Sigmoid colon (tissue), 7 donors: ENCODE results near the gene MMP25. TPM values are rescaled to one million over a fixed set of nuclear protein-coding genes. Genes with fewer than 3 reads are reported as not detected.
A peak's percentile ranks its signal among the peaks of the same experiment; 100 is the strongest.

Source experiments
- DNase-seq: peaks from one replicate; pipeline ENCODE4 v3.0.0-alpha.2; 2019
- H3K27ac ChIP-seq, 4 donors: fragments of 200-600 bp; sonication (generic); one replicate each; pipeline ENCODE4 v1.5.1; 2016 to 2019; ENCODE audit warnings: mild to moderate bottlenecking in 1 of 4
- H3K27me3 ChIP-seq, 3 donors: fragments of 200-600 bp; sonication (generic); one replicate each; pipeline ENCODE4 v1.5.1; 2019; ENCODE audit warnings: mild to moderate bottlenecking in 1 of 3
- H3K36me3 ChIP-seq, 4 donors: fragments of 200-600 bp; sonication (generic); one replicate each; pipeline ENCODE4 v1.5.1; 2016 to 2019
- H3K4me1 ChIP-seq, 4 donors: fragments of 200-600 bp; sonication (generic); one replicate each; pipeline ENCODE4 v1.5.1; 2017 to 2019
- H3K4me3 ChIP-seq, 4 donors: fragments of 200-600 bp; sonication (generic); one replicate each; pipeline ENCODE4 v1.5.1; 2017 to 2019; ENCODE audit warnings: mild to moderate bottlenecking in 2 of 4, moderate library complexity in 1 of 4
- H3K9me3 ChIP-seq, 4 donors: fragments of 200-600 bp in 3 of 4; sonication (generic) in 3 of 4; one replicate each; pipeline versions ENCODE4 v1.5.1 to v1.6.1; 2013 to 2019
- EP300 ChIP-seq, 4 donors: sonication (generic); formaldehyde crosslinking; IDR thresholded peaks; one replicate each; pipeline ENCODE4 v1.6.1; 2017; ENCODE audit warnings: antibody characterized with exemption in 4 of 4
- POLR2A ChIP-seq, 2 donors: fragments of 450-650 bp; IDR thresholded peaks; one replicate each; pipeline ENCODE4 v1.6.1; 2016; ENCODE audit warnings: antibody characterized with exemption in 2 of 2, mild to moderate bottlenecking in 2 of 2, moderate library complexity in 2 of 2
- POLR2AphosphoS5 ChIP-seq, 4 donors: sonication (generic); formaldehyde crosslinking; IDR thresholded peaks; one replicate each; pipeline ENCODE4 v1.6.1; 2017; ENCODE audit warnings: antibody characterized with exemption in 4 of 4
- WGBS, 2 donors: extraction: QIAGEN DNeasy Blood & Tissue Kit; methylation state at CpG; one replicate each; pipeline ENCODE4 v1.1.7; 2013; 5-methylcytosine and 5-hydroxymethylcytosine counted together
- intact Hi-C: fragments of 100-400 bp; cut with DNase I; formaldehyde crosslinking; loops from one replicate; pipeline ENCODE4 v1.15.1; 2023
- polyA plus RNA-seq, 3 donors: library from polyadenylated mRNA; stranded (reverse); fragments of 200-250 nt; gene quantifications; one replicate each; pipeline ENCODE4 v1.2.3, GENCODE V29; 2013
- total RNA-seq, 4 donors: library from RNA; depleted of rRNA; stranded (reverse); fragments of >200 nt; gene quantifications; one replicate each; pipeline ENCODE4 v1.1.0, GENCODE V29; 2016
- TF ChIP-seq, protein P1 (sequence below), 4 experiments: fragments of 450-650 bp in 3 of 4; fragments of 200-600 bp in 1 of 4; IDR thresholded peaks; one replicate each; pipeline ENCODE4 v1.5.1; 2016 to 2019; ENCODE audit warnings: antibody characterized with exemption in 4 of 4, mild to moderate bottlenecking in 3 of 4, moderate library complexity in 2 of 4
- donor health status: healthy with polysubstance abuse.
- donor health status: Bipolar disorder and iron deficiency.
- donor health status: healthy.

MMP25 gene
- total and polyA plus RNA-seq, 7 donors = under 0.01 to 3.7 (median 1.1) TPM; not detected in 1

GRCh38 chr16:3085868-3086595, 39.7 kb downstream of the MMP25 start:
- 73 to 82% methylated on average over 17 of the region's 17 CpGs for WGBS, 2 donors
- Histone ChIP-seq H3K36me3 (no peaks in the 10 kb centered on the region), H3K27ac (no peak overlapping the region), H3K4me1 (no peaks in the 10 kb centered on the region), H3K9me3 (no peaks in the 10 kb centered on the region), H3K27me3 (no peaks in the 10 kb centered on the region), H3K4me3 (peak overlapping the region in 3 of 4 donors; percentile 17 to 33 (median 19))
- no peak for DNase-seq
- intact Hi-C loops = no loop called here
- TF ChIP-seq EP300 (IDR thresholded peaks at IDR 0.05) (no peak), POLR2A (IDR thresholded peaks at IDR 0.05) (no peak), POLR2AphosphoS5 (IDR thresholded peaks at IDR 0.05) (no peak)
- TF ChIP-seq, protein P1, sequence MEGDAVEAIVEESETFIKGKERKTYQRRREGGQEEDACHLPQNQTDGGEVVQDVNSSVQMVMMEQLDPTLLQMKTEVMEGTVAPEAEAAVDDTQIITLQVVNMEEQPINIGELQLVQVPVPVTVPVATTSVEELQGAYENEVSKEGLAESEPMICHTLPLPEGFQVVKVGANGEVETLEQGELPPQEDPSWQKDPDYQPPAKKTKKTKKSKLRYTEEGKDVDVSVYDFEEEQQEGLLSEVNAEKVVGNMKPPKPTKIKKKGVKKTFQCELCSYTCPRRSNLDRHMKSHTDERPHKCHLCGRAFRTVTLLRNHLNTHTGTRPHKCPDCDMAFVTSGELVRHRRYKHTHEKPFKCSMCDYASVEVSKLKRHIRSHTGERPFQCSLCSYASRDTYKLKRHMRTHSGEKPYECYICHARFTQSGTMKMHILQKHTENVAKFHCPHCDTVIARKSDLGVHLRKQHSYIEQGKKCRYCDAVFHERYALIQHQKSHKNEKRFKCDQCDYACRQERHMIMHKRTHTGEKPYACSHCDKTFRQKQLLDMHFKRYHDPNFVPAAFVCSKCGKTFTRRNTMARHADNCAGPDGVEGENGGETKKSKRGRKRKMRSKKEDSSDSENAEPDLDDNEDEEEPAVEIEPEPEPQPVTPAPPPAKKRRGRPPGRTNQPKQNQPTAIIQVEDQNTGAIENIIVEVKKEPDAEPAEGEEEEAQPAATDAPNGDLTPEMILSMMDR (IDR thresholded peaks at IDR 0.05) = no peak

DNA sequence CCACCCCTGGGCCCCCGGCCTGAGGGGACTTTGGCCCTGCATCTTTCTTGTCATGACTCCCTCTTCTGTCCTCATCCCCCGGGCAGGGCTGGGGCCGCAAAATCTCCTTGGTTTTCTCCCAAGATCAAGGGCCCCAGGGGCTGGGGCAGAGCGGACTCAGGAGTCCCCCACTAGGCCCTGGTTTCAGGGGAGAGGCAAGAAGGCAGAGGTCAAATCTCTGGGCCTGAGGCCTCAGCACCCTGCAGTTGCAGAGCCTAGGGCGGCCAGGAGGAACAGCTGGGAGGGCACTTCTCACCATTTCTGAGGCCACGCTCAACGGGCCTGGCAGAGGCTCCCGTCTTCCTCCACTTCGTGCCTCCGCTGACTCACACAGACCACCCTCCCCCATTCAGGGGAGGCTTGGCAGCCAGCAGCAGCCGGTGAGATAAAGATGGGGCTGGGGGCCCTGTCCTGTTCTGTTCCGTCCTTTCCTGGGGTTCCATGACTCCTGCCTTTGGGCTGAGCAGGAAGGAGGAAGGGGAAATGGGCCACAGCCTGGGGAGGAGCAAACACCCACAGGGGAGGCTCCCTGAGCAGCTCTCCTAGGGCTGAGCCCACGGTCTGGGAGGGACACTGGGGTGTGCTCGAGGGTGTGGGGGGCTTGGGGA, 40.4 kb downstream of the MMP25 start:
- no peak for DNase-seq
- peak overlapping the region; percentile 11 to 60 (median 31) for H3K27ac ChIP-seq
- intact Hi-C loops = no loop called here

GRCh38 chr16:3087243-3088235, 41.2 kb downstream of the MMP25 start:
- DNase-seq = no peak
- Histone ChIP-seq H3K4me3 (peak overlapping the region in 3 of 4 donors; percentile 17 to 33 (median 19)), H3K9me3 (no peaks in the 10 kb centered on the region), H3K27me3 (peaks cover 0 to 9% (median 7%) of the 10 kb centered on the region in 3 donors), H3K4me1 (no peaks in the 10 kb centered on the region), H3K27ac (peak overlapping the region; percentile 11 to 60 (median 31)), H3K36me3 (no peaks in the 10 kb centered on the region)
- 64 to 78% methylated on average over 18 of the region's 18 CpGs for WGBS, 2 donors
- TF ChIP-seq POLR2AphosphoS5 (IDR thresholded peaks at IDR 0.05) = no peak
- TF ChIP-seq POLR2A (IDR thresholded peaks at IDR 0.05) = no peak
- intact Hi-C loops = no loop called here

More for the DNA sequence above, 40.4 kb downstream of the MMP25 start:
- no peaks in the 10 kb centered on the region for H3K4me1 ChIP-seq
- 49 to 68% methylated on average over 14 of the region's 14 CpGs for WGBS, 2 donors
- peaks cover 0 to 2% (median 0%) of the 10 kb centered on the region in 3 donors for H3K27me3 ChIP-seq
- no peak for TF ChIP-seq EP300 (IDR thresholded peaks at IDR 0.05)
- no peak for TF ChIP-seq POLR2A (IDR thresholded peaks at IDR 0.05)
- TF ChIP-seq, protein P1 (IDR thresholded peaks at IDR 0.05) = no peak
- no peak for TF ChIP-seq POLR2AphosphoS5 (IDR thresholded peaks at IDR 0.05)
- no peaks in the 10 kb centered on the region for H3K36me3 ChIP-seq
- H3K9me3 ChIP-seq = no peaks in the 10 kb centered on the region
- H3K4me3 ChIP-seq = peak overlapping the region in 3 of 4 donors; percentile 17 to 33 (median 19)

- H3K36me3 ChIP-seq = no peaks in the 10 kb centered on the region
- H3K9me3 ChIP-seq = no peaks in the 10 kb centered on the region
- no peak overlapping the region for H3K4me3 ChIP-seq
- no peak for DNase-seq
- H3K4me1 ChIP-seq = no peaks in the 10 kb centered on the region
- TF ChIP-seq POLR2AphosphoS5 (IDR thresholded peaks at IDR 0.05) (no peak), POLR2A (IDR thresholded peaks at IDR 0.05) (no peak), EP300 (IDR thresholded peaks at IDR 0.05) (no peak)
- TF ChIP-seq, protein P1 (IDR thresholded peaks at IDR 0.05) = no peak
- H3K27me3 ChIP-seq = peaks cover 0 to 13% (median 13%) of the 10 kb centered on the region in 3 donors
- no peak overlapping the region for H3K27ac ChIP-seq
- intact Hi-C loops = no loop called here
- WGBS, 2 donors = 74 to 84% methylated on average over 7 of the region's 7 CpGs
Measured at GRCh38 chr16:3088450-3088849, 42.1 kb downstream of the MMP25 start.
